GM18909 (cell line): ENCODE results near the gene ANP32E.
A peak's percentile ranks its signal among the peaks of the same experiment; 100 is the strongest.
"Not testable (repeated sequence)": the region's sequence is repeated elsewhere in the genome, so short reads cannot be mapped to it uniquely, and the experiment has no call there.

Experiments used
- ATAC-seq: cut with Tn5 transposase; IDR thresholded peaks from one replicate; pipeline ENCODE4 v1.9.1; 2021; ENCODE audit warnings: mild to moderate bottlenecking; ENCODE audit not compliant: unreplicated experiment, poor library complexity

ANP32E gene

DNA sequence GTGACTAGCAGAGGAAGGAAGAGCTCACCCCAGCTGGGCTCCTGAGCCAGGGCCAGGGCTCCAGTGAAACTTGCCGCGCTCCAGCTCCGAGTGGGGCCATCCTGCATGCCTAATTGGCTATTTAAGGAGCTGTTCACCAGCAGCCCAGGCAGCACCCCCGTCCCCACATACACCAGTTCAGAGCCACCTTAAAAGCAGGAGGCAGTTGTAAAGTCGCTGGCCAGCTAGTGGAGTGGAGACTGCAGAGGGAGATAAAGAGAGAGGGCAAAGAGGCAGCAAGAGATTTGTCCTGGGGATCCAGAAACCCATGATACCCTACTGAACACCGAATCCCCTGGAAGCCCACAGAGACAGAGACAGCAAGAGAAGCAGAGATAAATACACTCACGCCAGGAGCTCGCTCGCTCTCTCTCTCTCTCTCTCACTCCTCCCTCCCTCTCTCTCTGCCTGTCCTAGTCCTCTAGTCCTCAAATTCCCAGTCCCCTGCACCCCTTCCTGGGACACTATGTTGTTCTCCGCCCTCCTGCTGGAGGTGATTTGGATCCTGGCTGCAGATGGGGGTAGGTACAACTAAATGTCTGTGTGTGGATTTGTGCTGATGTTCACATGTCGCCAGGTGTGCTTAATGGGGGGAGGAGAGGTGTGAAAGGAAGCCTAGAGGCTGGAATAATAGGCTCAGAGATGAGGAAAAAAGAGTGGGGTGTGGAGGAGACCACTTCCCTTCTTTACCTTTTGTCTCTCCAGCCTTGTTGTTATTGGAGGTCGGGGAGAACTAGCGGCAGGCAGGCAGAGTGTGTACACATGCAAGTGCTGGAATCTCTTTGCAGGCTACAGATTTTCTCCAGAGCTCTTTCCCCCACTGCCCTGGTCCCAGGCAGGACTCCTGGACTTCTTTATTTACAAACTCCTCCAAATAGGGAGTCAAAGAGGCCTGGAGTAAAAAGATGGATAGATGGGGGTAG is 22.0 kb upstream of the ANP32E start, which contains the start of gene CA14:
TSS of gene CA14 (plus strand) at position 151 of the 962 bp plus-strand sequence. CDS start at position 506, 355 bp downstream.
- ATAC-seq, result no peak

DNA sequence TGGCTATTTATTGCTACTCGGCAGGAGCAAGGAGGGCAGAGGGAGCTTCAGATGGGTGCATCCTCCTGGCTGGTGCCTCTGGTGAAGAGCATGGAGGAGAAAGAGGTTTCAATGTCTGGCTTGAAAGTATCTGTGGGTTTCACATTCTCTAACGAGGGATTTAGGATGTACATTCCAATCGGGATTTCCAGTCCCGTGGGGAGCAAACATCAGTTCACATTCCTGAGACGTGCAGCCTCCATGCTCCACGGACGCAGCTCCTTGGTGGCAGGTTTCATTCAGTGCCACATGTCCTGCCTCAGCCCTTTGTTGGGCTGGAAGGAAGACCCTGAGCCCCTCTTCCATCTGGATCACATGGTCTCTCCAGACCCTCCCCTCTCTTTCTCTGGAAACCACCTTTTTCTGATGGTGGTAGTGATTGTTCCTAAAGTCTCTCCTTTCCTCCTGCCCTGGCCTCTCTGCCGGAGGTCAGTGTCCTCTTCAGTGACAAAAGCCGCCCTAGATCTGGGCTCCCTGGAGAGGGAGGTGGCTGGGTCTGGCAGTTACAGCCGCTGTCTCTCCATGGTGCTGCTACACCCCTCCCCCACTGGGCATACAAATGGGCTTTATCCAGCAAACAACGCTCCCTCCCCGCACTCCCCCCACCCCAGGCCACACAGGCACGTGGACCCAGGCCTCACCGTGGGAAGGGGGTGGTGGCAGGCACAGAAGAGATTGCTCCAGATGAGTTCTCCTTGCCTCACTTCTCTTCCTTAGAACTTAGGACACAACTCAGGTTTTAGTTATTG is 20.8 kb upstream of the ANP32E start:
- no peak for ATAC-seq

DNA sequence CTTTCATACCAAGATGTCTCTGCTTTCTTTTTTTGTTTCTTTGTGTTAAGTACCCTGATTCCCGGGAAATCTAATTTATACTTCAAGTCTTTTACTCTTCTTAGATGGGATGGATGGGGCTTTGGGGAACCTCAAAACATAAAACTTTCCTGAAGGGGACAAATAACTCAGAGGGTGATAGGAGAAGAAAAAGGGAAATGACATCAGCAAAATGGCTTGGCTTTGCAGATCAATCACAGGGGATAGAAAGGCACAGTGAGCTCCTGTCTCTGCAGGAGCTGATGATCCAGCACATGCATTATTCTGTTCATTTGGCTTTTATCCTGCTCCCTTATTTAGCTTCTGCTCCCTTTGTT is 20.3 kb upstream of the ANP32E start:
- ATAC-seq, result no peak

DNA sequence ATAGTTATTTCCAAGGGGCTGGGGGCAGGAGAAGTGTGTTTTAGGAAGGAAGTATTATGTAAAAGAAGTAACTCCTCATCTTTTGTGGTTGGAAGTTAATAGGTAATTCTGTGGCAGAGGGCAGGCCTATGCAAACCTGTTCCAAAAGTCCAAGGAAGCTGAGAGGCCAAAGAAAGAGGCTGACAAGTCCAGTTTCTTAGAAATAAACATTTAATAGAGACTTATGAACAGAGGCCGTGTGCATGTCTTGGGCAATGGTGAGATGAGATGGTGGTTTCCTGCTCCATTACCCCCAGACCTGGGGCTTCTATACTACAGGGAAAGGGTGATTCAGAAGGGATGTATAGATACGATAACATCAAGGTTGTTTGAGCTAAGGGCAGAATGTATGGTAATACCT is 14.0 kb upstream of the ANP32E start:
- no peak for ATAC-seq

DNA sequence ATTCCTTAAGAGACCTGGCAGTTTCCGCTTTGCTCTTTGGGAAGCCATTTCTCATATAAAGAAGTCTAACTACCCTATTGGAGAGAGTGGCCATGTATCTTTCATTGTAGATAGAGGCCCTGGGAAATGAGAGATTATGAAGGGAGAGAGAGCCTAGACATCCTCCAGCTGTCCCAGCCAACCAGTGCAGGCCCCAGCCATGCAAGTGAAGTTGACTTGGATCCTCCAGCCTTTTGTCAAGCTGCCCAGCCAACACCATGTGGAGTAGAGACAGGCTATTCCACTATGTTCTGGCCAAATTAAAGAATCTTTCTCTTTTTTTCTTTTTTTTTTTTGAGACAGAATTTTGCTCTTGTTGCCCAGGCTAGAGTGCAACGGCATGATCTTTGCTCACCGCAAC is 7.1 kb upstream of the ANP32E start:
- no peak for ATAC-seq

DNA sequence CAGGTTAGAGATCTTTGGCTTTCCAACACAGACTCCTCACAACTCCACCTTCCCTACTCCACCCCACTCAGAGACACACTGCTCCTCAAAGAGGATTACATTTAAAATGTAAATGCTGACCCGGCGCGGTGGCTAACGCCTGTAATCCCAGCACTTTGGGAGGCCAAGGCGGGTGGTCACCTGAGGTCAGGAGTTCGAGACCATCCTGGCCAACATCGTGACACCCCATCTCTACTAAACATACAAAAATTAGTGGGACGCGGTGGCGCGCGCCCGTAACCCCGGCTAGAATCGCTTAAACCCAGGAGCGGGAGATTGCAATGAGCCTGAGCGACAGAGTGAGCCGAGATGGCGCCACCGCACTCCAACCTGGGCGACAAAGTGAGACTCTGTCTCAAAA is 1.8 kb upstream of the ANP32E start:
- ATAC-seq, result no peak

DNA sequence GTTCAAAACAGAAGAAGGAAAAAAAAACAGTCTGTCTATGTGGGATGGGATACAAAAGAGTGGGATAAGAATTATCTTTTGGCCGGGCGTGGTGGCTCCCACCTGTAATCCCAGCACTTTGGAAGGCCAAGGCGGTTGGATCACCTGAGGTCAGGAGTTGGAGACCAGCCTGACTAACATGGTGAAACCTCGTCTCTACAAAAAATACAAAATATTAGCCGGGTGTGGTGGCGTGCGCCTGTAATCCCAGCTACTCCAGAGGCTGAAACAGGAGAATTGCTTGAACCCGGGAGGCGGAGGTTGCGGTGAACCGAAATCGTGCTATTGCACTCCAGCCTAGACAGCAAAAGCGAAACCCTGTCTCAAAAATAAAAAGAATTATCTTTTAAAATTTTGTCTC is 1.3 kb upstream of the ANP32E start:
- ATAC-seq, result not testable (repeated sequence)

DNA sequence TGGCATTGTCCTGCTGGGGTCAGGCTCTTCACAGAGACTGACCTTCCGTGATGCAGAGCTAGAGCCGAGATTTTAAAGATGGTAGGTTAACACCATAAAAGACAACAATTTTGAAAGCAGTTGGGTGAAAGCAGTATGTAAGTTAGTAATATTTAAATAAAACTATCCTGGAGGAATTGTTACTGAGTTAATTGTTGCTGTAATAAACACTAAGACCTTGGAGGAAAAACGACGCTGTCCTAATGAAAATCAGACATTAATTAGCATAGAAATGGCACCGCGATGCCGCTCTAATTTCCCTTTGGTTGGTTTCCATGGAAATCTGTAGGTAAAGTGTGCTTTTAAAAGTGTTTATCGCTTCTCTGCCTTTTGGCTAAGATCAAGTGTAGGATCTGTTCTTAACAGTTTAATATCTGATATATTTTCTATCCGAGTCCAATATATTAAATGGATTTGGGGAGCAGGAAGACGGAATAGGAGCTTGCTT is 745 bp upstream of the ANP32E start:
- ATAC-seq, result no peak

DNA sequence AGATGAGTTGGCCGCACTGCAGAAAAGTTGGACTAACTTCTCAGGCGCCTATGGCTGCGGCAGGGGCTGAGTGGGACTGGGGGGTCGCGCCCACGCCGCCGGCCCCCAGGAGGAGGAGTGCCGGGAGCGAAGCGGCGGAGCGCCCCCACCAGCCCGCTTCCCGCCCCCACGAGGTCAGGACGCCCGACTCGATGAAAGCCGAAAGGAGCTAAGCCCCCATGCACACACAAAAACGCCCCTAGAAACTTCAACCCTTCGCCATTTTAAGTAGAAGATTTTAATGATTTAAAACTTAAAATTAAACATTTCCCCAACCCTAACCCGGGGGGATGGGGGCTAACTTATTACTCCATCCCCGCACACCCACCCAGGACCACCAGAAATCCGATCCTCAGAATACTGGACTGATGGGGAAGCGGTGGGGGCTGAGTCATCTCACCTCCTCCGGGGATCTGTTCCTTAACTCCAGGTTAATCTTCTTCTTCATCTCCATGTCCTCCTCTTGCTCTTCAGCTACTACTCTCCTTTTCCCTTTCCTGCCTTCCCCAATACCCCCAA is 539 bp downstream of the ANP32E start:
- ATAC-seq, result no peak

DNA sequence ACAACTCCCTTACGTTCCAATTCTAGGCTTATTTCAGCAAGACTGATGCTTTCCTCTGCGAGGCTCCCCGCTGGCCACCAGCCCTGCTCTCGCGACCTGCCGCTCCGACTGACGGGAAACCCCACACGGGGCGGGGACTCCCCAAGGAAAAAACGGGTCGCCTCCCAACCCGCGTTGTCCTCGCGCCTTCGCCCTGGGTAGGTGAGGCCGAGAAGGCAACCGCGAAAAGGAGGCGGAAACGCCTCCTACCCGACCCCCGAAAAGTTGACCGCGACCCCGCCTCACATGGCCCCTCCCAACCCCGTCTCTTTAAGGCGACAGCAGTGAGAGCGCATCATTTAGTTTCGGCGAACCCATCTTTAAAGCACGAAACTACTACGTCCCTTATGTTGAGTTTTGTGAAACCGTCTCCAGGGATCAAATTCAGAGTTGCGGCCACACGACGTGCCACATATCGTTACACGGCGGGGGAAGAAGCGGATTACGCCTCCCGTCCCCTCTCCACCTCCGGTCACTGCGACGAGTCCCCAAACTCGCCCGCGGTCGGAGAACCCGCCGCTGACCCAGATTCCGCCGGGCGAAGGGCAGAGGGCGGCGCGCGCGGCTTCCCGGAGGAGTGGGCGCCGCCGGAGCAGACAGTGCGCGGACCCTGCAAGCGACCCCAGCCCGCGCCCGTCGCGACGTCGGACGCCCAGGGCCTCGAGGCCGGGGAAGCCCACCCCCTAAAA is 1.2 kb downstream of the ANP32E start:
- peak; percentile 53 for ATAC-seq

DNA sequence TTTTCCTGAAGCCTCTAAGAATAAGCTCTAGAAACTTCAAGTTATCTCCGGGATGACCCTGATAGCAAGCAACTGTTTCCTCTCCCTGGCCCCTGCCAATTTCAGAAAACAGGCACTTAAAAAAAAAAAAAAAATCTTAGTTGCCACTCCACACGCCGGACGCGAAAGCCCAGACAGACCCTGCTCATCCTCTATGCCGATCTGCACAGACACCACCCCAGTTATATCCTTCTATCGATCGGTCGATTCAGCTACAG is 1.7 kb downstream of the ANP32E start:
- no peak for ATAC-seq

DNA sequence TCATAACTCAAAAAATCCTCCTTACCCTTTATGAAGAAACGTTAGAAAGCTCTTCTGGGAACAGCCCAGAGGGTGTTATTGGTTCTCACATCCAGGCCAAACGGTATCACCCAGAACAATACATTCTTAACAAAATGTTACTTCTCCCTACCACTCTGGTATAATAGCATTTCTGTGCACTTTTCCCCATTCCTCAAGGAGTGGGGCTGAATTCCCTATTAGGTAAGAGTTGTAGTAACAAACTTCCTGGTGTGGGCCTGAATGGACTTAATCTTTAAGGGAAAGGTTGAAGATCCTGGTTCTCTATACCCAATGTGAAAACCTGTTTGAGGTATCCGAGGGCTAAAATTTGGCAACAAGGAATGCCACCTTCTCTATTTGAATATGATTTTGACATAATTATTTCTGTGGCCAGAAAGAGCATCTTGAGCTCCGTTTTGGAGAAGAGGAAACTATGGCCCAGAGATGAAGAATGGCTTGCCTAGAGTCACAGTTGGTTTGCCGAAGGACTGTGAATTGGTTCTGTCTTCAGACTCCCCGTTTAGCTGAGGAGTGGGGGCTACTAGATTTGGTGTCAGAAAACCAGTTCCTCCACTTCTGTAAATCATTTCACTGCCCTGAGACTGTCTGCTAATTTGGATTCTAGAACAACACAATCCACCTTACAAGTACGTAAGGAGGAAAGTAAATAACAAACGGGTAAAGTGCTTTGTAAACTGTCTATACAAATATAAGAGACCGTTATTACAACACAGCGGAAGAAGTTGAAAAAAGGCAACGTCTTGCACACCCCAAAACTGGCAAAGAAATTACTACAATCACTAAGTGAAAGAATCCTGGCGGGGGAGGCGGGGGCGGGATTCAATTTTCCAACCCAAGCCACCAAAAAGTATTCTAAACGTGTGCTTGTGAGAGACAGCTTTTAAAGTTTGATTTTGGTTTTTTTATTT is 2.3 kb downstream of the ANP32E start:
- no peak for ATAC-seq

DNA sequence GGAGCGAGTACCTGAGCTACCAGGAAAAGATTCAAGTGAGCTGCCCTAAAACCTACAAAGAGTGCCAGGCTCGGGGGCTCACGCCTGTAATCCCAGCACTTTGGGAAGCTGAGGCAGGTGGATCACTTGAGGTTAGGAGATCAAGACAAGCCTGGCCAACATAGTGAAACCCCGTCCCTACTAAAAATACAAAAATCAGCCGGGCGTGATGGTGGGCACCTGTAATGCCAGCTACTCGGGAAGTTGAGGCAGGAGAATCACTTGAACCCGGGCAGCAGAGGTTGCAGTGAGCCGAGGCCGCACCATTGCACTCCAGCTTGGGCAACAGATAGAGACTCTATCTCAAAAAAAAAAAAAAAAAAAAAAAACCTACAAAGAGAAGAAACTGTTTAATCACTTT is 3.0 kb downstream of the ANP32E start:
- ATAC-seq, result not testable (repeated sequence)

DNA sequence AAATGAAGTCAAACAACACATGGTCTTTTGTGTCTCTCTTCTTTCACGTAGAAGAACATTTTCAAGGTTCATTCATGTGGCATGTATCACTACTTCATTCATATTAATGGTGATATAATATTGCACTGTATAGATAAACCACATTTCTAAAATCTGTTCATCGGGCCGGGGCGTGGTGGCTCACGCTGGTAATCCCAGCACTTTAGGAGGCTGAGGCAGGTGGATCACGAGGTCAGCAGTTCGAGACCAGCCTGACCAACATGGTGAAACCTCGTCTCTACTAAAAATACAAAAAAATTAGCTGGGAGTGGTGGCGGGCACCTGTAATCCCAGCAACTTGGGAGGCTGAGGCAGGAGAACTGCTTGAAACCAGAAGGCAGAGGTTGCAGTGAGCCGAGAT is 7.7 kb downstream of the ANP32E start:
- not testable (repeated sequence) for ATAC-seq

DNA sequence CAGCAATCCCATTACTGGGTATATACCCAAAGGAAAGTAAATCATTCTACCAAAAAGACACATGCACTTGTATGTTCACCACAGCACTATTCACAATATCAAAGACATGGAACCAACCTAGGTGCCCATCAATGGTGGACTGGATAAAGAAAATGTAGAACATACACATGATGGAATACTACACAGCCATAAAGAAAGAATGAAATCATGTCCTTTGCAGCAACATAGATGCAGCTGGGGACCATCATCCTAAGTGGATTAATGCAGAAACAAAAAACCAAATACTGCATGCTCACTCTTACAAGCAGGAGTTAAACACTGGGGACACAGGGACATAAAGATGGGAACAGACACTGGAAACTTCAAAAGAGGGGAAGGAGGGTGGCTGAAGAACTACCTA is 8.7 kb downstream of the ANP32E start:
- ATAC-seq, result no peak

DNA sequence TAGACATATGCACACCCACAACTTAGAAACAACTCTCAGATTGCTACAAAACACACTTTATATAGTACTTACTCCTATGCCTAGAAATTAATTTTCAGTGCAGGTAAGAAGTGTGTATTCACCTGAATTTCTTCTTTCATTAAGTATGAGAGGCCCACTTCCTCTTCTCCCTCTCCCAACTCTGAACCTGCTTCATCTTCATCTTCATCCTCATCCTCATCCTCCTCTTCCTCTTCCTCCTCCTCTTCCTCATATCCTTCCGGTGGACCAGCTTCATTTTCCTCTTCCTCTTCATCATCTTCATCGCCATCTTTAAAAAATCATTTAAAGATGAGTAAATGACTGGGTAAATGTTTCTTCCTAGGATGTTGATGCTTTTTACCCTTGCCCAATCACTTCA is 9.4 kb downstream of the ANP32E start:
- ATAC-seq, result no peak

DNA sequence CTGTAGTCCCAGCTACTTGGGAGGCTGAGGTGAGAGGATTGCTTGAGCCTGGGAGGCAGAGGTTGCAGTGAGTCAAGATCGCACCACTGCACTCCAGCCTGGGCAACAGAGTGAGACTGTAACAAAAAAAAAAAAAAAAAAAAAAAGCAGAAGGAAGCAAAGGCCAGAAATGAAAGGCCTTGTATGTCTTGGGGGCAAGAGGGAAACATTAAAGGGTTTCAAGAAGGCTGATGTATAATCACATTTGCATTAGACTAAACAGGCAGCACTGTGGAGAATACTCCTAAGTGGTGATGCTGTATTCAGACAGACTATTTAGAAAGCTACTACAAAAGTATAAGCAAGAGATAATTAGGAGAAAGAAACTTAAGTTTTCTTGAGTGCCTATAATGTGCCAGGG is 10.4 kb downstream of the ANP32E start:
- ATAC-seq, result no peak

DNA sequence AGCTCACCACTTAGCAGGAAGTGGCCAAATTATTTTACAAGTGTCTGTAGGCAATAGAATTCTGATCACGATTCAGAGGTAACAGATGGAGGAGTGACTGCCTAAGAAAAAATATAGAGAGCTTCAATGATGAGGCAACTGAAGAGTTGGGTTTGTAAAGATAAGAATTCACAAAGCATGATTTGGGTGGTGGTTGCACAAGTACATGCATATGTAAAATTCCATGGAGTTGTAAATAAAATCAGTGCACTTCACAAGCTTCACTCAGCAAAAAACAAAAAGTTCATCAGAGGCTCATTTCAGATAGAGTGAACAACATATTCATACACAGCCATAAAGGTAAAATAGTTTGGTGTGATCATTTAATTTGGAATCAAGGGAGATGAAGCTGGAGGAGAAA is 10.9 kb downstream of the ANP32E start:
- no peak for ATAC-seq

DNA sequence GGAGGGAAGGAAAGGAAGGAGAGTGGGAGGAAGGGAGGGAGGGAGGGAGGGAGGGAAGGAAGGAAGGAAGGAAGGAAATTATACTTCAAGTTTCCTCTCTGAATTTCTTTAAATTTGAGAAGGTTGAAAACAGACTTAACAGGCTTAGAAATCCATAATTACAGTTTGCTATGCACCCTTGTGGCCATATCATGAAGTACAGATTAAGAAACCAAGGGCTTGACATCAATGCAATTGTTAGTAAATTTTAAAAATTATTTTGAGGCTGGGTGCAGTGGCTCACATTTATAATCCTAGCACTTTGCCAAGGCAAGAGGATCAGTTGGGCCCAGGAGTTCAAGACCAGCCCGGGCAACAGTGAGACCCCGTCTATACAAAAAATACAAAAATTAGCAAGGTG is 14.4 kb downstream of the ANP32E start:
- ATAC-seq, result no peak
